Naive thymus-derived CD8-positive, alpha-beta T cell (primary cell): ENCODE results near the gene SLC66A2. TPM values are rescaled to one million over a fixed set of nuclear protein-coding genes. Genes with fewer than 3 reads are reported as not detected.

Experiments used
- ATAC-seq, 2 donors: fragments of 150-1000 bp; cut with Tn5 transposase in 1 of 2; sonication (Bioruptor Pico), chemical (Tn5 transposase) in 1 of 2; 1 replicate in 1 of 2; 2 replicates in 1 of 2; pipeline ENCODE4 v1.10.0; 2021; ENCODE audit warnings: mild to moderate bottlenecking in 2 of 2, moderate library complexity in 2 of 2
- POLR2A ChIA-PET: fragments of 350-600 bp; sonication (Branson Sonifier 250); formaldehyde crosslinking; loops from one replicate; lab custom pipeline; 2021; ENCODE audit warnings: antibody characterized with exemption; lab: Charles Lee
- DNase-seq, 10 donors: peaks; one replicate each; pipeline versions ENCODE4 v3.0.0 to v3.0.0-alpha.2; 2020 to 2022
- H3K27ac Mint-ChIP-seq, 10 donors: one replicate each; pipeline ENCODE4 v1.8.0; 2020 to 2022; ENCODE audit warnings: mild to moderate bottlenecking in 10 of 10, mixed read lengths in 10 of 10, moderate library complexity in 4 of 10, inconsistent platforms in 1 of 10
- H3K27me3 Mint-ChIP-seq, 5 donors: one replicate each; pipeline ENCODE4 v1.8.0; 2021 to 2022; ENCODE audit warnings: mixed read lengths in 5 of 5
- H3K36me3 Mint-ChIP-seq, 3 donors: one replicate each; pipeline ENCODE4 v1.8.0; 2020 to 2022; ENCODE audit warnings: mixed read lengths in 3 of 3, mild to moderate bottlenecking in 2 of 3, inconsistent platforms in 1 of 3
- H3K4me1 Mint-ChIP-seq, 4 donors: one replicate each; pipeline ENCODE4 v1.8.0; 2021 to 2022; ENCODE audit warnings: mixed read lengths in 4 of 4
- H3K4me3 Mint-ChIP-seq, 10 donors: one replicate each; pipeline ENCODE4 v1.8.0; 2020 to 2022; ENCODE audit warnings: mild to moderate bottlenecking in 10 of 10, mixed read lengths in 10 of 10, moderate library complexity in 6 of 10, inconsistent platforms in 1 of 10
- H3K9me3 Mint-ChIP-seq, 9 donors: one replicate each; pipeline ENCODE4 v1.8.0; 2020 to 2022; ENCODE audit warnings: mixed read lengths in 9 of 9, mild to moderate bottlenecking in 3 of 9, inconsistent platforms in 1 of 9, moderate library complexity in 1 of 9
- polyA plus RNA-seq, 3 donors: library from polyadenylated mRNA; unstranded; fragments of 300-500 nt; fragmentation: Illumina TruSeq; gene quantifications; one replicate each; pipeline ENCODE4 v1.2.3, GENCODE V29; 2021
- total RNA-seq, 8 experiments: library from RNA in 2 of 8; stranded (reverse) in 2 of 8; gene quantifications; one replicate each; pipeline ENCODE4 v1.2.3 and lab custom pipeline; 2021 to 2026

Gene SLC66A2
- total and polyA plus RNA-seq, 5 experiments from 2014 or later, result 14.1 to 38.7 (median 22.0) TPM

DNA sequence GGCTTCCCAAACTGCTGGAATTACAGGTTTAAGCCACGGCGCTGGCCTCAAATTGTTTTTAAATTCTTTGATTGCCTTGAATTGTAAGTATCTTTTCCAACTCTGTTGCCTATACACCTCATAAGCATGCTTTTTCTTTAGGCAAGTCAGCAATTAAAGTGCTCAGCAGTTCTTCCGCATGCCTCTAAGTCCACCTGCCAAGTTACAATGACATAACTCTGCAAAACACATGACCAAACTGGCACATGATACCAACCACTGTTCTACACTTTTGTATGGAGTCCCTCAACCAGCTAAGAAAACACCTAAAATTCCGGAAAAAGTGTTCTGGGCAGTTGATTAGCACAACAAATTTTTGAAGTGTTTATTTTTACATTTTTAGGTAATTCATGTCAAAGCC lies 31.8 kb upstream of the SLC66A2 start:
- peaks cover 32 to 81% (median 79%) of the 10 kb centered on the region in 4 donors for H3K4me1 Mint-ChIP-seq
- peak overlapping the region in 6 of 10 donors; percentile 38 to 85 (median 78) for H3K27ac Mint-ChIP-seq
- no peaks in the 10 kb centered on the region for H3K27me3 Mint-ChIP-seq
- ATAC-seq (no peak), DNase-seq (no peak)
- POLR2A ChIA-PET, result interaction anchor here (0.8 to 1.0 kb wide), 2 partner anchors 16 to 22 kb away, joined by 3 read pairs; no protein-coding TSS in a partner anchor
- no peaks in the 10 kb centered on the region for H3K9me3 Mint-ChIP-seq
- peaks cover 0 to 56% (median 0%) of the 10 kb centered on the region in 3 donors for H3K36me3 Mint-ChIP-seq
- H3K4me3 Mint-ChIP-seq, result peak overlapping the region in 7 of 10 donors; percentile 20 to 73 (median 28)

GRCh38 chr18:79982736-79983135 lies 31.3 kb upstream of the SLC66A2 start:
- peak overlapping the region in 7 of 10 donors; percentile 23 to 76 (median 48) for H3K4me3 Mint-ChIP-seq

DNA sequence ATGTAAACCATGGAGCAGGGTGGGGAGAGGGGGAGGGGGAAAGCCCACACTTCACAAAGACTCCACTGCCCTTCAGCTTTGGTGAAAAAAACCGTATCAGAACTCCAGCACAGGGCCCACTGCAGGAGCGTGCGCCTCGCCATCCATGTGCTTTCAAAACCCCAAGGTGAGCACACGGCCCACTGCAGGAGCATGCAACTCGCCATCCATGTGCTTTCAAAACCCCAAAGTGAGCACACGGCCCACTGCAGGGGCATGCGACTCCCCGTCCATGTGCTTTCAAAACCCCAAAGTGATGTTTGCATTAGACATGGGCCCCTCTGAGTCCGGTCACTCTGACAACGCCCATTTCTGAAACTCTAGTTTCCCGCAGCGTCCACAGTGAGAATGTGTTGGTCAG lies 29.1 kb upstream of the SLC66A2 start:
- peak overlapping the region in 5 of 10 donors; percentile 23 to 50 (median 41) for H3K27ac Mint-ChIP-seq
- H3K4me3 Mint-ChIP-seq, result peak overlapping the region in 1 of 10 donors; percentile 26

More at GRCh38 chr18:79982736-79983135, 31.3 kb upstream of the SLC66A2 start:
- Mint-ChIP-seq H3K4me1 (peaks cover 36 to 86% (median 82%) of the 10 kb centered on the region in 4 donors), H3K9me3 (no peaks in the 10 kb centered on the region), H3K36me3 (peaks cover 0 to 61% (median 0%) of the 10 kb centered on the region in 3 donors), H3K27me3 (no peaks in the 10 kb centered on the region), H3K27ac (peak overlapping the region; percentile 37 to 89 (median 80))
- DNase-seq, result peak in 3 of 10 donors; percentile 16 to 35 (median 20)
- POLR2A ChIA-PET, result interaction anchor here (0.8 to 1.0 kb wide), 2 partner anchors 15 to 21 kb away, joined by 3 read pairs; no protein-coding TSS in a partner anchor
- ATAC-seq, result peak; percentile 36 to 59

DNA sequence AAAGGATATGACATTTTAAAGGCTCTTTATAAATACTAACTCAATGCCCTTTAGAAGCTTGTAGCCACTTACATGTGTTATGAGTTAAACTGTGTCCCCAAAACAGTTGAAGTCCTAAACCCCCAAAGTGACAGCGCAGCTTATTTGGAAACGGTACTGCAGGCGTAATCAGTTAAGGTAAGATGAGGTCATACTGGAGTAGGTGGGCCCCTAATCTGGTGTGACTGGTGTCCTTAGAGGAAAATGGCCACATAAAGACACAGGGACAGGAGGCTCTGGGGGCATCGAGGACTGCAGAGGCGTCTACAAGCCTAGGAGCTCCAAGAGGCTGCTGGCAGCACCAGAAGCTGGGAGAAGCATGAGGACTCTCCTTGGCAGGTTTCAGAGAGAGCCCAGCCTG lies 28.4 kb upstream of the SLC66A2 start:
- ATAC-seq (no peak), DNase-seq (no peak)
- H3K36me3 Mint-ChIP-seq, result peaks cover 0 to 63% (median 0%) of the 10 kb centered on the region in 3 donors
- no peak overlapping the region for H3K4me3 Mint-ChIP-seq
- peak overlapping the region in 5 of 10 donors; percentile 29 to 75 (median 72) for H3K27ac Mint-ChIP-seq
- peaks cover 31 to 70% (median 67%) of the 10 kb centered on the region in 4 donors for H3K4me1 Mint-ChIP-seq
- no peaks in the 10 kb centered on the region for H3K9me3 Mint-ChIP-seq
- POLR2A ChIA-PET, result no interaction called here
- no peaks in the 10 kb centered on the region for H3K27me3 Mint-ChIP-seq

More for the DNA sequence above, 29.1 kb upstream of the SLC66A2 start:
- DNase-seq (no peak), ATAC-seq (no peak)
- POLR2A ChIA-PET, result no interaction called here
- peaks cover 0 to 63% (median 0%) of the 10 kb centered on the region in 3 donors for H3K36me3 Mint-ChIP-seq
- peaks cover 30 to 75% (median 69%) of the 10 kb centered on the region in 4 donors for H3K4me1 Mint-ChIP-seq
- no peaks in the 10 kb centered on the region for H3K27me3 Mint-ChIP-seq
- H3K9me3 Mint-ChIP-seq, result no peaks in the 10 kb centered on the region

- POLR2A ChIA-PET, result interaction anchor here (0.9 kb wide), 1 partner anchor 12 kb away, joined by 3 read pairs; the partner anchor contains the start of gene HSBP1L1
- no peak for DNase-seq
- H3K36me3 Mint-ChIP-seq, result peaks cover 0 to 79% (median 13%) of the 10 kb centered on the region in 3 donors
- no peaks in the 10 kb centered on the region for H3K9me3 Mint-ChIP-seq
- H3K4me1 Mint-ChIP-seq, result peaks cover 17 to 41% (median 36%) of the 10 kb centered on the region in 4 donors
- H3K27me3 Mint-ChIP-seq, result no peaks in the 10 kb centered on the region
- ATAC-seq, result no peak
- H3K27ac Mint-ChIP-seq, result peak overlapping the region in 6 of 10 donors; percentile 4 to 57 (median 52)
- H3K4me3 Mint-ChIP-seq, result no peak overlapping the region
Observed at GRCh38 chr18:79975985-79976680, 24.7 kb upstream of the SLC66A2 start.

GRCh38 chr18:79975043-79975442 lies 23.6 kb upstream of the SLC66A2 start:
- DNase-seq, result no peak
- ATAC-seq, result no peak
- Mint-ChIP-seq H3K4me1 (peaks cover 17 to 36% (median 28%) of the 10 kb centered on the region in 4 donors), H3K4me3 (peak overlapping the region in 1 of 10 donors; percentile 20), H3K27me3 (no peaks in the 10 kb centered on the region), H3K9me3 (no peaks in the 10 kb centered on the region), H3K27ac (peak overlapping the region in 4 of 10 donors; percentile 29 to 70 (median 59)), H3K36me3 (peaks cover 0 to 84% (median 17%) of the 10 kb centered on the region in 3 donors)
- POLR2A ChIA-PET, result interaction anchor here (1.2 kb wide), 1 partner anchor 10 kb away, joined by 5 read pairs; the partner anchor contains the start of gene HSBP1L1

DNA sequence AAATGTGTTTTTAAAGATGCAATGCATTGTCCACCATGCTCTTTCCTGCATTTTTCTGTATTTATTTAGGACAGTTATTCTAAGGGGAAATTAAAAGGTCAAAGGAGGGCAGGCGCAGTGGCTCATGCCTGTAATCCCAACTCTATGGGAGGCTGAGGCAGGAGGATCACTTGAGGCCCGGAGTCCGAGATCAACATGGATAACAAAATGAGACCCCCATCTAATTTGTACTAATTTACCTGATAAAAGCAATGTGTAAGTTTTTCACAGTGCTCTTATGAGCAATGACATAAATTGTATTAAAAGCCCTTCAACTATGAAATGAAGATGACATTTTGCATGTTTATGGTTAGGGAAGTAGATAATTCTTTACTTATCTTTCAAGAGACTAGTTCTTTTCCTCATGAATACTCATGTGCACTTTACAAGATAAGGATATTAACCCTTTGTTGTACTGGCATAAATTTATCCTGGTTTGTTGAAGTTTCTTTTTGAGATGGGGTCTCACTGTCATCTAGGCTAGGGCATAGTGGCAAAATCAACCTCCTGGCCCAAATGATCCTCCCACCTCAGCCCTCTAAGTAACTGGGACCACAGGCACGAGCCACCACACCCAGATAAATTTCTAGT lies 22.7 kb upstream of the SLC66A2 start:
- H3K4me1 Mint-ChIP-seq, result peaks cover 11 to 32% (median 22%) of the 10 kb centered on the region in 4 donors
- no peak for DNase-seq
- H3K36me3 Mint-ChIP-seq, result peaks cover 0 to 78% (median 19%) of the 10 kb centered on the region in 3 donors
- H3K27me3 Mint-ChIP-seq, result no peaks in the 10 kb centered on the region
- H3K9me3 Mint-ChIP-seq, result no peaks in the 10 kb centered on the region
- ATAC-seq, result no peak
- H3K4me3 Mint-ChIP-seq, result no peak overlapping the region
- POLR2A ChIA-PET, result interaction anchor here (1.2 kb wide), 1 partner anchor 9 kb away, joined by 5 read pairs; the partner anchor contains the start of gene HSBP1L1
- H3K27ac Mint-ChIP-seq, result peak overlapping the region in 2 of 10 donors; percentile 25 to 29

DNA sequence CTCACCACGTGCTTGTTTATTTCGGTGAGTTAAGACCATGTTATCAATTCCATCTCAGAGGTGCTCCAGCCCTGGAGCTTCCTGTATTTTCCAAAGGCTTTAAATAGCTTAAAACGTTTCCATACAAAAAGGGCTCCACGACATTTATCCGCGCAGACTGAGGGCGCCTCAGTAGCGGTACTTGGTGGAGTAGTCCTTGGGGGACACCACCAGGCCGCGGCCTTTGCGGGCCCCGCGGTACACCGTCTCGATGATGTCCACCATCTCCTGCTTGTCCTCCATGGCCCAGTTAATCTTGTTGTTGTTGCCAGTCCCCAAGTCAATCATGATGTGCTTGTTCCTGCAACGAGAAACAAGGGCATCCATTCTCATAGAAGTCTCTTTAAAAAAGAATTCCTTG lies 22.1 kb upstream of the SLC66A2 start:
- Mint-ChIP-seq H3K9me3 (no peaks in the 10 kb centered on the region), H3K36me3 (peaks cover 0 to 75% (median 19%) of the 10 kb centered on the region in 3 donors), H3K27me3 (no peaks in the 10 kb centered on the region), H3K4me1 (peaks cover 11 to 30% (median 22%) of the 10 kb centered on the region in 4 donors), H3K27ac (peak overlapping the region in 2 of 10 donors; percentile 27 to 59), H3K4me3 (no peak overlapping the region)
- DNase-seq, result no peak
- ATAC-seq, result no peak
- POLR2A ChIA-PET, result no interaction called here

DNA sequence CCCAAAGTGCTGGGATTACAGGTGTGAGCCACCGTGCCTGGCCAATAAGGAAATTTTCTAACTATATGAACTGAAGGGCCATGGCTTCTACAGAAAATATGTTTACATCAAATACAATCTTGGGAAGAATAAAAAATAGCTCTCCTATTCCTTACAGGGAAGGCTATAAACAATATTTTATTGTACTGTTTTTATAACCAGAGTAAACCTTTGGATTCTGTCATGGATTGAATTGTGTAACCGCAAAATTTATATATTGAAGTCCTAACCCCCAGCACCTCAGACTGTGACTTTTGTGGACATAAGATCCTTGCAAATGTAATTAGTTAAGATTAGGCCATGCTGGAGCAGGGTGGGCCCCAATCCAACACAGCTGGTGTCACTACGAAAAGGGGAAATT lies 21.3 kb upstream of the SLC66A2 start:
- Mint-ChIP-seq H3K9me3 (no peaks in the 10 kb centered on the region), H3K27ac (peak overlapping the region in 6 of 10 donors; percentile 7 to 62 (median 27)), H3K36me3 (peaks cover 0 to 75% (median 19%) of the 10 kb centered on the region in 3 donors), H3K4me1 (peaks cover 6 to 26% (median 17%) of the 10 kb centered on the region in 4 donors), H3K27me3 (no peaks in the 10 kb centered on the region), H3K4me3 (peak overlapping the region in 1 of 10 donors; percentile 8)
- POLR2A ChIA-PET, result no interaction called here
- DNase-seq (no peak), ATAC-seq (no peak)

GRCh38 chr18:79971986-79972385 lies 20.5 kb upstream of the SLC66A2 start:
- H3K27me3 Mint-ChIP-seq, result no peaks in the 10 kb centered on the region
- DNase-seq, result no peak
- H3K4me1 Mint-ChIP-seq, result peaks cover 7 to 26% (median 16%) of the 10 kb centered on the region in 4 donors
- no peak for ATAC-seq
- no peaks in the 10 kb centered on the region for H3K9me3 Mint-ChIP-seq
- POLR2A ChIA-PET, result no interaction called here
- H3K36me3 Mint-ChIP-seq, result peaks cover 0 to 74% (median 19%) of the 10 kb centered on the region in 3 donors
- H3K4me3 Mint-ChIP-seq, result no peak overlapping the region
- H3K27ac Mint-ChIP-seq, result peak overlapping the region in 3 of 10 donors; percentile 51 to 84 (median 58)

GRCh38 chr18:79971211-79971952 lies 19.9 kb upstream of the SLC66A2 start:
- H3K4me3 Mint-ChIP-seq, result no peak overlapping the region
- no peak for ATAC-seq
- H3K27me3 Mint-ChIP-seq, result no peaks in the 10 kb centered on the region
- DNase-seq, result no peak
- no peaks in the 10 kb centered on the region for H3K9me3 Mint-ChIP-seq
- POLR2A ChIA-PET, result no interaction called here
- H3K27ac Mint-ChIP-seq, result peak overlapping the region in 7 of 10 donors; percentile 45 to 84 (median 56)
- H3K4me1 Mint-ChIP-seq, result peaks cover 7 to 25% (median 17%) of the 10 kb centered on the region in 4 donors
- peaks cover 0 to 73% (median 19%) of the 10 kb centered on the region in 3 donors for H3K36me3 Mint-ChIP-seq
